Measurements from ENCODE around the gene GOLGA8B.
"Not testable (repeated sequence)": the region's sequence is repeated elsewhere in the genome, so short reads cannot be mapped to it uniquely, and the experiment has no call there.

GOLGA8B gene

GRCh38 chr15:34588046-34588674, 4.7 kb upstream of the GOLGA8B start:
- peaks cover 14% of the 10 kb centered on the region for H3K27me3 ChIP-seq (ENCODE audit: control insufficient read depth, insufficient read depth, low read length)
- H3K4me3 ChIP-seq (ENCODE audit: low read depth, low read length), result peak overlapping the region; percentile 39
- H3K9ac ChIP-seq (ENCODE audit: low read depth, low read length), result no peak overlapping the region
- H3K4me1 ChIP-seq (ENCODE audit: control insufficient read depth, insufficient read depth, low read length), result peaks cover 3% of the 10 kb centered on the region
- no peaks in the 10 kb centered on the region for H3K9me3 ChIP-seq (ENCODE audit: control insufficient read depth, insufficient read depth, low read length)
- no peaks in the 10 kb centered on the region for H3K36me3 ChIP-seq (ENCODE audit: control insufficient read depth, insufficient read depth, low read length)

GRCh38 chr15:34585966-34586365, 2.5 kb upstream of the GOLGA8B start:
- H3K27me3 ChIP-seq (ENCODE audit: control insufficient read depth, insufficient read depth, low read length), result peaks cover 17% of the 10 kb centered on the region
- H3K9ac ChIP-seq (ENCODE audit: low read depth, low read length); H3K36me3 ChIP-seq (ENCODE audit: control insufficient read depth, insufficient read depth, low read length); H3K9me3 ChIP-seq (ENCODE audit: control insufficient read depth, insufficient read depth, low read length); H3K4me1 ChIP-seq (ENCODE audit: control insufficient read depth, insufficient read depth, low read length); H3K4me3 ChIP-seq (ENCODE audit: low read depth, low read length): not testable (repeated sequence)

GRCh38 chr15:34584996-34585395, 1.5 kb upstream of the GOLGA8B start:
- Histone ChIP-seq H3K9me3 (ENCODE audit: control insufficient read depth, insufficient read depth, low read length) (no peaks in the 10 kb centered on the region), H3K9ac (ENCODE audit: low read depth, low read length) (no peak overlapping the region), H3K27me3 (ENCODE audit: control insufficient read depth, insufficient read depth, low read length) (peaks cover 17% of the 10 kb centered on the region), H3K4me3 (ENCODE audit: low read depth, low read length) (no peak overlapping the region), H3K36me3 (ENCODE audit: control insufficient read depth, insufficient read depth, low read length) (no peaks in the 10 kb centered on the region), H3K4me1 (ENCODE audit: control insufficient read depth, insufficient read depth, low read length) (peaks cover 3% of the 10 kb centered on the region)

GRCh38 chr15:34584330-34584668, 848 bp upstream of the GOLGA8B start:
- Histone ChIP-seq H3K27me3 (ENCODE audit: control insufficient read depth, insufficient read depth, low read length) (peaks cover 17% of the 10 kb centered on the region), H3K4me3 (ENCODE audit: low read depth, low read length) (peak overlapping the region; percentile 72), H3K4me1 (ENCODE audit: control insufficient read depth, insufficient read depth, low read length) (peaks cover 3% of the 10 kb centered on the region), H3K9ac (ENCODE audit: low read depth, low read length) (peak overlapping the region; percentile 73), H3K36me3 (ENCODE audit: control insufficient read depth, insufficient read depth, low read length) (no peaks in the 10 kb centered on the region), H3K9me3 (ENCODE audit: control insufficient read depth, insufficient read depth, low read length) (no peaks in the 10 kb centered on the region)

- H3K9me3 ChIP-seq (ENCODE audit: control insufficient read depth, insufficient read depth, low read length), result no peaks in the 10 kb centered on the region
- H3K4me1 ChIP-seq (ENCODE audit: control insufficient read depth, insufficient read depth, low read length), result peaks cover 3% of the 10 kb centered on the region
- peaks cover 17% of the 10 kb centered on the region for H3K27me3 ChIP-seq (ENCODE audit: control insufficient read depth, insufficient read depth, low read length)
- no peaks in the 10 kb centered on the region for H3K36me3 ChIP-seq (ENCODE audit: control insufficient read depth, insufficient read depth, low read length)
- H3K9ac ChIP-seq (ENCODE audit: low read depth, low read length), result peak overlapping the region; percentile 54
- peak overlapping the region; percentile 72 for H3K4me3 ChIP-seq (ENCODE audit: low read depth, low read length)
These were observed 735 bp downstream of the GOLGA8B start for GRCh38 chr15:34582461-34583371.

GRCh38 chr15:34581687-34582460, 1.6 kb downstream of the GOLGA8B start:
- H3K9ac ChIP-seq (ENCODE audit: low read depth, low read length), result peak overlapping the region; percentile 54
- H3K36me3 ChIP-seq (ENCODE audit: control insufficient read depth, insufficient read depth, low read length); H3K4me1 ChIP-seq (ENCODE audit: control insufficient read depth, insufficient read depth, low read length); H3K9me3 ChIP-seq (ENCODE audit: control insufficient read depth, insufficient read depth, low read length): not testable (repeated sequence)
- H3K4me3 ChIP-seq (ENCODE audit: low read depth, low read length), result peak overlapping the region; percentile 72
- H3K27me3 ChIP-seq (ENCODE audit: control insufficient read depth, insufficient read depth, low read length), result peaks cover 17% of the 10 kb centered on the region

GRCh38 chr15:34581043-34581365, 2.4 kb downstream of the GOLGA8B start:
- H3K4me3 ChIP-seq (ENCODE audit: low read depth, low read length), result no peak overlapping the region
- no peak overlapping the region for H3K9ac ChIP-seq (ENCODE audit: low read depth, low read length)
- H3K36me3 ChIP-seq (ENCODE audit: control insufficient read depth, insufficient read depth, low read length), result no peaks in the 10 kb centered on the region
- peaks cover 17% of the 10 kb centered on the region for H3K27me3 ChIP-seq (ENCODE audit: control insufficient read depth, insufficient read depth, low read length)
- H3K4me1 ChIP-seq (ENCODE audit: control insufficient read depth, insufficient read depth, low read length), result peaks cover 3% of the 10 kb centered on the region
- H3K9me3 ChIP-seq (ENCODE audit: control insufficient read depth, insufficient read depth, low read length), result no peaks in the 10 kb centered on the region

GRCh38 chr15:34580251-34581042, 3.0 kb downstream of the GOLGA8B start:
- H3K9me3 ChIP-seq (ENCODE audit: control insufficient read depth, insufficient read depth, low read length); H3K9ac ChIP-seq (ENCODE audit: low read depth, low read length); H3K4me3 ChIP-seq (ENCODE audit: low read depth, low read length); H3K36me3 ChIP-seq (ENCODE audit: control insufficient read depth, insufficient read depth, low read length); H3K4me1 ChIP-seq (ENCODE audit: control insufficient read depth, insufficient read depth, low read length): not testable (repeated sequence)
- peaks cover 17% of the 10 kb centered on the region for H3K27me3 ChIP-seq (ENCODE audit: control insufficient read depth, insufficient read depth, low read length)

- H3K4me3 ChIP-seq (ENCODE audit: low read depth, low read length), result no peak overlapping the region
- H3K9ac ChIP-seq (ENCODE audit: low read depth, low read length), result no peak overlapping the region
These were observed 5.2 kb downstream of the GOLGA8B start for GRCh38 chr15:34578283-34578674.

GRCh38 chr15:34577658-34578282, 5.7 kb downstream of the GOLGA8B start:
- not testable (repeated sequence) for H3K9me3 ChIP-seq (ENCODE audit: control insufficient read depth, insufficient read depth, low read length); H3K9ac ChIP-seq (ENCODE audit: low read depth, low read length); H3K27me3 ChIP-seq (ENCODE audit: control insufficient read depth, insufficient read depth, low read length); H3K4me3 ChIP-seq (ENCODE audit: low read depth, low read length); H3K36me3 ChIP-seq (ENCODE audit: control insufficient read depth, insufficient read depth, low read length); H3K4me1 ChIP-seq (ENCODE audit: control insufficient read depth, insufficient read depth, low read length)

More at GRCh38 chr15:34578283-34578674, 5.2 kb downstream of the GOLGA8B start:
- no peaks in the 10 kb centered on the region for H3K9me3 ChIP-seq (ENCODE audit: control insufficient read depth, insufficient read depth, low read length)
- H3K4me1 ChIP-seq (ENCODE audit: control insufficient read depth, insufficient read depth, low read length), result no peaks in the 10 kb centered on the region
- H3K36me3 ChIP-seq (ENCODE audit: control insufficient read depth, insufficient read depth, low read length), result no peaks in the 10 kb centered on the region
- H3K27me3 ChIP-seq (ENCODE audit: control insufficient read depth, insufficient read depth, low read length), result peaks cover 3% of the 10 kb centered on the region

- H3K4me1 ChIP-seq (ENCODE audit: control insufficient read depth, insufficient read depth, low read length); H3K27me3 ChIP-seq (ENCODE audit: control insufficient read depth, insufficient read depth, low read length); H3K36me3 ChIP-seq (ENCODE audit: control insufficient read depth, insufficient read depth, low read length); H3K4me3 ChIP-seq (ENCODE audit: low read depth, low read length); H3K9me3 ChIP-seq (ENCODE audit: control insufficient read depth, insufficient read depth, low read length); H3K9ac ChIP-seq (ENCODE audit: low read depth, low read length): not testable (repeated sequence)
These were observed 8.4 kb downstream of the GOLGA8B start for GRCh38 chr15:34575035-34575434.
